ENCODE data around the gene TMEM86B. TPM values are rescaled to one million over a fixed set of nuclear protein-coding genes. Genes with fewer than 3 reads are reported as not detected.
A peak's percentile ranks its signal among the peaks of the same experiment; 100 is the strongest.

TMEM86B gene
- total and polyA plus RNA-seq, 8 donors, result 0.29 to 47.8 (median 9.7) TPM

GRCh38 chr19:55250262-55251036 lies 21.9 kb upstream of the TMEM86B start:
- H3K4me3 ChIP-seq, result no peak overlapping the region
- intact Hi-C loops (cut with DNase I; ENCODE audit: low total_unique reads), result no loop called here
- 87 to 94% (median 90%) methylated on average over 18 of the region's 18 CpGs for WGBS, 5 donors
- no peaks in the 10 kb centered on the region for H3K9me3 ChIP-seq
- no peaks in the 10 kb centered on the region for H3K27me3 ChIP-seq
- TF ChIP-seq POLR2A (IDR thresholded peaks at IDR 0.05) (no peak), POLR2AphosphoS5 (IDR thresholded peaks at IDR 0.05) (no peak), CTCF (IDR thresholded peaks at IDR 0.05) (no peak), EP300 (IDR thresholded peaks at IDR 0.05) (no peak)
- peak overlapping the region; percentile 59 to 93 (median 63) for H3K27ac ChIP-seq
- H3K4me1 ChIP-seq, result peaks cover 48 to 85% (median 83%) of the 10 kb centered on the region in 4 donors
- DNase-seq, result no peak
- H3K36me3 ChIP-seq, result peaks cover 15 to 36% (median 30%) of the 10 kb centered on the region in 4 donors

- no peak for TF ChIP-seq CTCF (IDR thresholded peaks at IDR 0.05)
- TF ChIP-seq EP300 (IDR thresholded peaks at IDR 0.05), result no peak
- TF ChIP-seq POLR2AphosphoS5 (IDR thresholded peaks at IDR 0.05), result no peak
- no peak for TF ChIP-seq POLR2A (IDR thresholded peaks at IDR 0.05)
- peaks cover 43 to 79% (median 77%) of the 10 kb centered on the region in 4 donors for H3K4me1 ChIP-seq
- H3K27me3 ChIP-seq, result no peaks in the 10 kb centered on the region
- intact Hi-C loops (cut with DNase I; ENCODE audit: low total_unique reads), result no loop called here
- H3K9me3 ChIP-seq, result no peaks in the 10 kb centered on the region
- H3K4me3 ChIP-seq, result no peak overlapping the region
- WGBS, 5 donors, result 91 to 95% (median 91%) methylated on average over 7 to 11 of the region's 11 CpGs
- H3K27ac ChIP-seq, result peak overlapping the region in 1 of 5 donors; percentile 93
- no peak for DNase-seq
- peaks cover 21 to 42% (median 36%) of the 10 kb centered on the region in 4 donors for H3K36me3 ChIP-seq
Measured at GRCh38 chr19:55249841-55250240, 21.3 kb upstream of the TMEM86B start.

DNA sequence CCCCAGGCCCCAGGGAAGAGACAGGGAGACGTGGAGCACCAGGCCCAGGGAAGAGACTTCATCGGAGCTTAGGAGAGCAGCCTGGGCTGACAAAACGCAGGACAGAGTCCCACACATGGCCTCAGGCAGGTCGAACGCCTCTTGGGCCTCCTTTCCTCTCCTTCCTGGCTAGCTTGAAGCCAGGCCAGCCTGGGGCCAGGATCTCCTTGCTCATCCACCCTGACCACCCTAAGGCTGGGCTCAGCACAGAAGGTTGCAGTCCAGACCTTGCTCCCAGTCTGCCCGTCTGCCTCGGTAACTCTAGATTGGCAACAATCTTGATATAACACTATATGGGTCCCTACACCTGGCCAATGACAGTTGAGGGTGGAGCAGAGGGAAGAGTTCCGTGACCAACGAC lies 20.1 kb upstream of the TMEM86B start:
- peaks cover 35 to 68% (median 66%) of the 10 kb centered on the region in 4 donors for H3K4me1 ChIP-seq

More for the DNA sequence above, 20.1 kb upstream of the TMEM86B start:
- Histone ChIP-seq H3K27me3 (no peaks in the 10 kb centered on the region), H3K27ac (peak overlapping the region in 1 of 5 donors; percentile 56), H3K36me3 (peaks cover 32 to 54% (median 48%) of the 10 kb centered on the region in 4 donors), H3K4me3 (no peak overlapping the region), H3K9me3 (no peaks in the 10 kb centered on the region)
- 79 to 89% (median 84%) methylated on average over 9 of the region's 9 CpGs for WGBS, 5 donors
- DNase-seq, result no peak
- intact Hi-C loops (cut with DNase I; ENCODE audit: low total_unique reads), result no loop called here
- TF ChIP-seq POLR2AphosphoS5 (IDR thresholded peaks at IDR 0.05) (no peak), EP300 (IDR thresholded peaks at IDR 0.05) (no peak), CTCF (IDR thresholded peaks at IDR 0.05) (no peak), POLR2A (IDR thresholded peaks at IDR 0.05) (no peak)
